Testis (tissue), 2 donors: ENCODE results near the gene IFI30.

ENCODE experiments used
- POLR2A ChIP-seq: fragments of 450-650 bp; IDR thresholded peaks from one replicate; pipeline ENCODE4 v1.6.1; 2017; ENCODE audit warnings: antibody characterized with exemption, mild to moderate bottlenecking, moderate library complexity
- TF ChIP-seq, protein P1 (sequence below), 3 experiments: fragments of 450-650 bp in 2 of 3; fragments of 200-600 bp in 1 of 3; sonication (generic) in 1 of 3; IDR thresholded peaks; one replicate each; pipeline ENCODE4 v1.5.1; 2016 to 2019; ENCODE audit warnings: antibody characterized with exemption in 3 of 3, mild to moderate bottlenecking in 2 of 3, moderate library complexity in 1 of 3

DNA sequence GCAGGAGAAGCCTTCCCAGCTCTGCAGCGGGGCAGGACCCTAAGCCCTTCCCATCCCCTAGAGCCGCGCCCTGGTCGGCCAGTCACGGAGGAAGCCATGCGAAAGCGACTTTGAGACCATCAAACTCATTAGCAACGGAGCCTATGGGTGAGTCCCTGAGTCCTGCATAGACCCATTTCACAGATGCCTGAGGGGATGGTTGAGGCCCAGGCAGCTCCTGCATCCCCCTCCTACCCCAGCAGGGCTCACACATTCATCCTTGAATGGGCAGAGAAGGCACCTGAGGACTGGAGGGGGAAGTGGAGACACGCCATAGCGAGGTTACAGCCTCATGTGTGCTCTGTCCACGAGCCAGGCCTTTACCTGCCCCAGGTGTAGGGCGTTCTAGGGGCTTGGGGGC lies 44.8 kb upstream of the IFI30 start:
- TF ChIP-seq, protein P1, sequence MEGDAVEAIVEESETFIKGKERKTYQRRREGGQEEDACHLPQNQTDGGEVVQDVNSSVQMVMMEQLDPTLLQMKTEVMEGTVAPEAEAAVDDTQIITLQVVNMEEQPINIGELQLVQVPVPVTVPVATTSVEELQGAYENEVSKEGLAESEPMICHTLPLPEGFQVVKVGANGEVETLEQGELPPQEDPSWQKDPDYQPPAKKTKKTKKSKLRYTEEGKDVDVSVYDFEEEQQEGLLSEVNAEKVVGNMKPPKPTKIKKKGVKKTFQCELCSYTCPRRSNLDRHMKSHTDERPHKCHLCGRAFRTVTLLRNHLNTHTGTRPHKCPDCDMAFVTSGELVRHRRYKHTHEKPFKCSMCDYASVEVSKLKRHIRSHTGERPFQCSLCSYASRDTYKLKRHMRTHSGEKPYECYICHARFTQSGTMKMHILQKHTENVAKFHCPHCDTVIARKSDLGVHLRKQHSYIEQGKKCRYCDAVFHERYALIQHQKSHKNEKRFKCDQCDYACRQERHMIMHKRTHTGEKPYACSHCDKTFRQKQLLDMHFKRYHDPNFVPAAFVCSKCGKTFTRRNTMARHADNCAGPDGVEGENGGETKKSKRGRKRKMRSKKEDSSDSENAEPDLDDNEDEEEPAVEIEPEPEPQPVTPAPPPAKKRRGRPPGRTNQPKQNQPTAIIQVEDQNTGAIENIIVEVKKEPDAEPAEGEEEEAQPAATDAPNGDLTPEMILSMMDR (IDR thresholded peaks at IDR 0.05), result no peak
- no peak for TF ChIP-seq POLR2A
